OCI-LY1 (cell line): ENCODE data around the gene UBE2V1.

Source experiments
- EZH2 ChIP-seq: fragments of 200-600 bp; sonication (generic), shearing (Covaris generic); IDR thresholded peaks from 2 replicates; pipeline ENCODE4 v1.8.0; 2017; ENCODE audit warnings: borderline replicate concordance, mixed run types, mild to moderate bottlenecking, antibody characterized with exemption, low read length, moderate library complexity, mixed read lengths
- TF ChIP-seq, protein P1 (sequence below): fragments of 200-600 bp; sonication (generic), shearing (Covaris generic); IDR thresholded peaks from 2 replicates; pipeline ENCODE4 v1.5.1; 2017; ENCODE audit warnings: mild to moderate bottlenecking, antibody characterized with exemption, low read length, moderate library complexity, mixed read lengths

DNA sequence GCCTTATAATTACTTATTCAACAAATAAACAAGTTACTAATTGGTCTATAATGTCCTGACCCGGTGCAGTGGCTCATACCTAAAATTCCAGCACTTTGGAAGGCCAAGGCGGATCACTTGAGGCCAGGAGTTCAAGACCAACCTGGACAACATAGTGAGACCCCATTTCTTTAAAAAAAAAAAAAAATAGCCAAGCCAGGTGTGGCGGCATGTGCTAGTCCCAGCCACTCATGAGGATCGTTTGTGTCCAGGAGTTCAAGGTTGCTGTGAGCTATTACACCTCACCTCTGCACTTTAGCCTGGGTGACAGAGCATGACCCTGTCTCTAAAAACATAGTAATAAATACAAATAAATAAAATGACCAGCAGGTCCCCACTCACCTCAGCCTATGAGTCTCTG is 9.8 kb upstream of the UBE2V1 start:
- TF ChIP-seq, protein P1, sequence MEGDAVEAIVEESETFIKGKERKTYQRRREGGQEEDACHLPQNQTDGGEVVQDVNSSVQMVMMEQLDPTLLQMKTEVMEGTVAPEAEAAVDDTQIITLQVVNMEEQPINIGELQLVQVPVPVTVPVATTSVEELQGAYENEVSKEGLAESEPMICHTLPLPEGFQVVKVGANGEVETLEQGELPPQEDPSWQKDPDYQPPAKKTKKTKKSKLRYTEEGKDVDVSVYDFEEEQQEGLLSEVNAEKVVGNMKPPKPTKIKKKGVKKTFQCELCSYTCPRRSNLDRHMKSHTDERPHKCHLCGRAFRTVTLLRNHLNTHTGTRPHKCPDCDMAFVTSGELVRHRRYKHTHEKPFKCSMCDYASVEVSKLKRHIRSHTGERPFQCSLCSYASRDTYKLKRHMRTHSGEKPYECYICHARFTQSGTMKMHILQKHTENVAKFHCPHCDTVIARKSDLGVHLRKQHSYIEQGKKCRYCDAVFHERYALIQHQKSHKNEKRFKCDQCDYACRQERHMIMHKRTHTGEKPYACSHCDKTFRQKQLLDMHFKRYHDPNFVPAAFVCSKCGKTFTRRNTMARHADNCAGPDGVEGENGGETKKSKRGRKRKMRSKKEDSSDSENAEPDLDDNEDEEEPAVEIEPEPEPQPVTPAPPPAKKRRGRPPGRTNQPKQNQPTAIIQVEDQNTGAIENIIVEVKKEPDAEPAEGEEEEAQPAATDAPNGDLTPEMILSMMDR = no peak
- no peak for TF ChIP-seq EZH2
